Sigmoid colon (tissue), 7 donors: ENCODE data around the gene PUS7. TPM values are rescaled to one million over a fixed set of nuclear protein-coding genes. Genes with fewer than 3 reads are reported as not detected.

ENCODE experiments used
- DNase-seq: peaks from one replicate; pipeline ENCODE4 v3.0.0-alpha.2; 2019
- H3K27ac ChIP-seq, 4 donors: fragments of 200-600 bp; sonication (generic); one replicate each; pipeline ENCODE4 v1.5.1; 2016 to 2019; ENCODE audit warnings: mild to moderate bottlenecking in 1 of 4
- H3K27me3 ChIP-seq, 3 donors: fragments of 200-600 bp; sonication (generic); one replicate each; pipeline ENCODE4 v1.5.1; 2019; ENCODE audit warnings: mild to moderate bottlenecking in 1 of 3
- H3K36me3 ChIP-seq, 4 donors: fragments of 200-600 bp; sonication (generic); one replicate each; pipeline ENCODE4 v1.5.1; 2016 to 2019
- H3K4me1 ChIP-seq, 4 donors: fragments of 200-600 bp; sonication (generic); one replicate each; pipeline ENCODE4 v1.5.1; 2017 to 2019
- H3K4me3 ChIP-seq, 4 donors: fragments of 200-600 bp; sonication (generic); one replicate each; pipeline ENCODE4 v1.5.1; 2017 to 2019; ENCODE audit warnings: mild to moderate bottlenecking in 2 of 4, moderate library complexity in 1 of 4
- H3K9me3 ChIP-seq, 4 donors: fragments of 200-600 bp in 3 of 4; sonication (generic) in 3 of 4; one replicate each; pipeline versions ENCODE4 v1.5.1 to v1.6.1; 2013 to 2019
- EP300 ChIP-seq, 4 donors: sonication (generic); formaldehyde crosslinking; IDR thresholded peaks; one replicate each; pipeline ENCODE4 v1.6.1; 2017; ENCODE audit warnings: antibody characterized with exemption in 4 of 4
- POLR2A ChIP-seq, 2 donors: fragments of 450-650 bp; IDR thresholded peaks; one replicate each; pipeline ENCODE4 v1.6.1; 2016; ENCODE audit warnings: antibody characterized with exemption in 2 of 2, mild to moderate bottlenecking in 2 of 2, moderate library complexity in 2 of 2
- POLR2AphosphoS5 ChIP-seq, 4 donors: sonication (generic); formaldehyde crosslinking; IDR thresholded peaks; one replicate each; pipeline ENCODE4 v1.6.1; 2017; ENCODE audit warnings: antibody characterized with exemption in 4 of 4
- WGBS, 2 donors: extraction: QIAGEN DNeasy Blood & Tissue Kit; methylation state at CpG; one replicate each; pipeline ENCODE4 v1.1.7; 2013; 5-methylcytosine and 5-hydroxymethylcytosine counted together
- intact Hi-C: fragments of 100-400 bp; cut with DNase I; formaldehyde crosslinking; loops from one replicate; pipeline ENCODE4 v1.15.1; 2023
- polyA plus RNA-seq, 3 donors: library from polyadenylated mRNA; stranded (reverse); fragments of 200-250 nt; gene quantifications; one replicate each; pipeline ENCODE4 v1.2.3, GENCODE V29; 2013
- total RNA-seq, 4 donors: library from RNA; depleted of rRNA; stranded (reverse); fragments of >200 nt; gene quantifications; one replicate each; pipeline ENCODE4 v1.1.0, GENCODE V29; 2016
- TF ChIP-seq, protein P1 (sequence below), 4 experiments: fragments of 450-650 bp in 3 of 4; fragments of 200-600 bp in 1 of 4; IDR thresholded peaks; one replicate each; pipeline ENCODE4 v1.5.1; 2016 to 2019; ENCODE audit warnings: antibody characterized with exemption in 4 of 4, mild to moderate bottlenecking in 3 of 4, moderate library complexity in 2 of 4
- donor health status: healthy with polysubstance abuse.
- donor health status: Bipolar disorder and iron deficiency.
- donor health status: healthy.

Gene PUS7
- total and polyA plus RNA-seq, 7 donors = 1.6 to 9.1 (median 6.1) TPM

DNA sequence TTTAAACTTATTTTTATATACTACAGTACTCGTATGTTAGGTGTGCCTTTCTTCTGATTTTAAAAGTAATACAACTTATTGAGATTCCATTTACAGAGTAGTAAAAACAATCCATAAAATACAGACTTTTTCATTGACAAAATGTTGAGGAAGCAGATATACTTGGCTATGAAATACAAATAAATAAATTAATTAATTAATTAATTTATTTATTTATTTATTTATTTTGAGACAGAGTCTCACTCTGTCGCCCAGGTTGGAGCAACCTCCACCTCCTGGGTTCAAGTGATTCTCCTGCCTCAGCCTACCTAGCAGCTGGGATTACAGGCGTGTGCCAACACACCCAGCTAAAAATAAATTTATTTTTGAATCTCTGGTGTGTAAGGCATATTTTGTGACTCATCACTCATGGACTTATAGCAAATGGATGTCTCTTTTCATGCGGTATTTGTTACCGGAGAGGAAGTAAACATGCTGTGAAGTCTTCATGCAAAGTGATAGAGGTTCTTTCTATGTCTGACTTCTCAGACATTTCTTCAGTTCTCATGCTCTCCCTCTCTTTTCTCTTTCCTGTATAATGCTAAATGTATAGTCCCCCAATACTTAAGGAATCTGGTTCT, 113.2 kb downstream of the PUS7 start:
- no peak for DNase-seq
- no peaks in the 10 kb centered on the region for H3K27me3 ChIP-seq
- no peaks in the 10 kb centered on the region for H3K36me3 ChIP-seq
- intact Hi-C loops = no loop called here
- 88 to 91% methylated on average over 5 of the region's 5 CpGs for WGBS, 2 donors
- no peaks in the 10 kb centered on the region for H3K4me1 ChIP-seq
- TF ChIP-seq EP300 (IDR thresholded peaks at IDR 0.05) = no peak
- TF ChIP-seq POLR2AphosphoS5 (IDR thresholded peaks at IDR 0.05) = no peak
- no peak for TF ChIP-seq POLR2A (IDR thresholded peaks at IDR 0.05)
- TF ChIP-seq, protein P1, sequence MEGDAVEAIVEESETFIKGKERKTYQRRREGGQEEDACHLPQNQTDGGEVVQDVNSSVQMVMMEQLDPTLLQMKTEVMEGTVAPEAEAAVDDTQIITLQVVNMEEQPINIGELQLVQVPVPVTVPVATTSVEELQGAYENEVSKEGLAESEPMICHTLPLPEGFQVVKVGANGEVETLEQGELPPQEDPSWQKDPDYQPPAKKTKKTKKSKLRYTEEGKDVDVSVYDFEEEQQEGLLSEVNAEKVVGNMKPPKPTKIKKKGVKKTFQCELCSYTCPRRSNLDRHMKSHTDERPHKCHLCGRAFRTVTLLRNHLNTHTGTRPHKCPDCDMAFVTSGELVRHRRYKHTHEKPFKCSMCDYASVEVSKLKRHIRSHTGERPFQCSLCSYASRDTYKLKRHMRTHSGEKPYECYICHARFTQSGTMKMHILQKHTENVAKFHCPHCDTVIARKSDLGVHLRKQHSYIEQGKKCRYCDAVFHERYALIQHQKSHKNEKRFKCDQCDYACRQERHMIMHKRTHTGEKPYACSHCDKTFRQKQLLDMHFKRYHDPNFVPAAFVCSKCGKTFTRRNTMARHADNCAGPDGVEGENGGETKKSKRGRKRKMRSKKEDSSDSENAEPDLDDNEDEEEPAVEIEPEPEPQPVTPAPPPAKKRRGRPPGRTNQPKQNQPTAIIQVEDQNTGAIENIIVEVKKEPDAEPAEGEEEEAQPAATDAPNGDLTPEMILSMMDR (IDR thresholded peaks at IDR 0.05) = no peak
- no peak overlapping the region for H3K4me3 ChIP-seq
- H3K27ac ChIP-seq = no peak overlapping the region
- no peaks in the 10 kb centered on the region for H3K9me3 ChIP-seq

Other genes with a start within 250 kb of the PUS7 start
- gene SRPK2, start 133.3 kb downstream of the PUS7 start, total RNA-seq = 10 to 100 TPM; 42.9 to 57.6 (median 56.8) TPM
- gene SRPK2, start 133.3 kb downstream of the PUS7 start, polyA plus RNA-seq = 10 to 100 TPM; 12.0 to 15.0 (median 14.0) TPM
- 10 to 100 TPM; 15.5 to 22.2 (median 16.6) TPM for gene RINT1, start 9.9 kb upstream of the PUS7 start, total RNA-seq
- 10 to 100 TPM in 1 of 3 donors, 1 to 10 TPM in 2; 7.9 to 10.8 (median 9.7) TPM for gene RINT1, start 9.9 kb upstream of the PUS7 start, polyA plus RNA-seq
- not detected for gene EFCAB10, start 59.2 kb upstream of the PUS7 start, total RNA-seq
- gene EFCAB10, start 59.2 kb upstream of the PUS7 start, polyA plus RNA-seq = under 1 TPM in 1 of 3 donors, not detected in 2; 0.13 TPM